ENCODE measurements around the gene CHAF1A.
A peak's percentile ranks its signal among the peaks of the same experiment; 100 is the strongest.

Gene CHAF1A

GRCh38 chr19:4400135-4400936 is 2.1 kb upstream of the CHAF1A start, which contains the start of gene SH3GL1:
TSS of gene SH3GL1 (minus strand) at chr19:4400547. CDS start at chr19:4400368, 179 bp downstream.
- FAIRE-seq (no peak), DNase-seq (ENCODE audit: low spot score) (peak; percentile 85)

DNA sequence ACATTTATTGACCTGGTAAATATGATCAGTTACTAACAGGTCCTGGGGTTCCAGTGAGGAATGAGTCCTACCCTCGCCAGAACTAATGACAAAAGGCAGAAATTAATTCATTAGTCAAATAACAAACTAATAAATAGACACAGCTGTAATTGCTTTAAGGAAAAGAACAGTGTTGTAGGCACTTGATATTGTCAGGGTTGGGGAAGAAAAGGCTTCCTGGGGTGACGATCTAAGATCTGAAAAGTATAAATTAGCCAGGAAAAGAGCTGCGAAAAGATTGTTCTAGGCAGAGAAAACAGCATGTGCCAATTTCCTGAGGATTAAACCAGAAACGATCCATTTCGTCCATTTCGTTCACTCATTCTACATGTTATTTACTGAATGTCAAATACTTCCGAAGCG is 670 bp upstream of the CHAF1A start:
- FAIRE-seq (no peak), DNase-seq (ENCODE audit: low spot score) (no peak)

DNA sequence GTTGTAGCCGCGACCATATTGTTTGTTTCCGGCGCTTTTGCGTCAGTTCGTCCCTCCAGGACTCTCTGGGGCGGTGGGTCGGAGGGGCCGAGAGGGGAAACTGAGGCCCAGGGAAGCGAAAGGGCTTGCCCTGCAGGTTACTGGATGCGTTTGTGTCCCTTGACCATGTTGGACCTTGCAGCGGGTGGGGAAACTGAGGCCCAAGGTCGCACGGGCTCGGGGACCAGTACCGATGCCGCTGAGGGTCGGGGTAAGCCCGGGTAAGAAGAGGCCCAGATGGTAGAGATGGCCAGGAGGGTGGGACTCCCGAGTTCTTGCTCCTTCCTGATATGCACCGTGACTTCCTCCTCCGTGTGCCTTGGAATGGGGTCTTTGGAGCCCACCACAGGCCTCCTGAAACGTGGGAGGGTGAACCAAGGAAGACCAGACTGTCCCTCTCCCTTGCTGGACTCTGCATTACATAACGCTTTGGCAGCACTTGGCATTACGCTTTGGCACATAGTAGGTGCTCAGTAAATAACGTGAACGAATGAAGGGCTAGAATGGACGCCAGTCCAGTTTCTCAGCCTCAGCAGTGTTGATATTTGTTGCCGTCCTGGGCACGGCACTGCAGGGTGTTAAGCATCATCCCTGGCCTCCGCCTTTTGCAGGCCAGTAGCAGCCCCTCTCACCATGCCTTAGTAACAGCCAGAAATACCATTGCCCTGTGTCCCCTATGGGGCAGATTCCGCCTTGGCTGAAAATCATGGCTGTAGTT is 743 bp downstream of the CHAF1A start:
- DNase-seq (ENCODE audit: low spot score) (no peak), FAIRE-seq (no peak)

- FAIRE-seq: no peak
Measured at GRCh38 chr19:4405977-4406376, 3.5 kb downstream of the CHAF1A start.

GRCh38 chr19:4406626-4407025 is 4.2 kb downstream of the CHAF1A start:
- FAIRE-seq (no peak), DNase-seq (ENCODE audit: low spot score) (no peak)

More at GRCh38 chr19:4405977-4406376, 3.5 kb downstream of the CHAF1A start:
- DNase-seq (ENCODE audit: low spot score): no peak

DNA sequence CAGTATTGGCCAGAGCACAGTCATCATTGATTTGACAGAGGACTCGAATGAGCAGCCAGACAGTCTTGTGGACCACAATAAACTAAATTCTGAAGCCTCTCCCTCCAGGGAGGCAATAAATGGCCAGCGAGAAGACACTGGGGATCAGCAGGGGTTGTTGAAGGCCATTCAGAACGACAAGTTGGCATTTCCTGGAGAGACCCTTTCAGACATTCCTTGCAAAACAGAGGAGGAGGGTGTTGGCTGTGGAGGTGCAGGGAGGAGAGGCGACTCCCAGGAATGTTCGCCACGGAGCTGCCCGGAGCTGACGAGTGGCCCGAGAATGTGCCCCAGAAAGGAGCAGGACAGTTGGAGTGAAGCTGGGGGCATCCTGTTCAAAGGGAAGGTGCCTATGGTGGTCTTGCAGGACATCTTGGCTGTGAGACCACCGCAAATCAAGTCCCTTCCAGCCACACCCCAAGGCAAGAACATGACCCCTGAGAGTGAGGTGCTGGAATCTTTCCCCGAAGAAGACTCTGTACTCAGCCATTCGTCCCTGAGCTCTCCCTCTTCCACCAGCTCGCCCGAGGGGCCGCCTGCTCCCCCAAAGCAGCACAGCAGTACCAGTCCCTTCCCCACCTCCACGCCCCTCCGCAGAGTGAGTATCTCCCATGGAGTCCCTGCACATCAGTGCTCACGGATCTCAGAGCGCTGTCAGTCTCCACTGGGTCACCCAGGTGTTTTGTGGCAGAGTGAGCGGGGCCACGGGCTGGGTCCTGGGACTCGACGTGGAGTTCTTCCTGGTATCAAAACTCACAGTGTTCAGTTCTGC is 6.9 kb downstream of the CHAF1A start:
- no peak for FAIRE-seq
- DNase-seq (ENCODE audit: low spot score): no peak

- DNase-seq (ENCODE audit: low spot score): no peak
- FAIRE-seq: no peak
Measured at GRCh38 chr19:4413588-4413987, 11.1 kb downstream of the CHAF1A start.

GRCh38 chr19:4414144-4414799 is 11.8 kb downstream of the CHAF1A start:
- DNase-seq (ENCODE audit: low spot score) (no peak), FAIRE-seq (no peak)

DNA sequence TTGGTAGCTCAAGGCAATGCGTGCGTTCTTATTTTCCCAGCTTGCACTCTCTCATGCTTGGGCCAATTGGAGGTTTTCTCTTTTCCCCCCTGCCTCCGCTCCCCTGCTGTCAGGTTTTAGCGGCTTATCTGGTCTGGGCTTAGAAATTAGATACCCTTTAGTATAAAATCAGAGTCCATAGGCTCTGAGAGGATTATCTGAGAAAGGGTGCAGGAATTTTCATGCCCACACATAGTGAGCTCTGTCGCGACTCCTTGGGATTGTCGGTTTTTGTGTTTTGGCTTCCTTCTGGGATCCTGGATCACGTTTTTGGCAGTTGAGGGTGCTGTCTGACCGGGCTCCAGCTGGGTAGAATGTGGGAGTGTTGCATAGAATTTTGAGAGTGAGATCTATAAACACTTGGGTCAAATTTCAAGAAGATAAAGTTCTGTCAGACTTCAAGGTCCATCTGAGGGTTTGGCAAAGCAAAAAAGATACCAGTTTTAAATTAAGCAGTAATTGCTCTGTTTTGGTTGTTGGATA is 12.4 kb downstream of the CHAF1A start:
- FAIRE-seq: no peak
- no peak for DNase-seq (ENCODE audit: low spot score)

DNA sequence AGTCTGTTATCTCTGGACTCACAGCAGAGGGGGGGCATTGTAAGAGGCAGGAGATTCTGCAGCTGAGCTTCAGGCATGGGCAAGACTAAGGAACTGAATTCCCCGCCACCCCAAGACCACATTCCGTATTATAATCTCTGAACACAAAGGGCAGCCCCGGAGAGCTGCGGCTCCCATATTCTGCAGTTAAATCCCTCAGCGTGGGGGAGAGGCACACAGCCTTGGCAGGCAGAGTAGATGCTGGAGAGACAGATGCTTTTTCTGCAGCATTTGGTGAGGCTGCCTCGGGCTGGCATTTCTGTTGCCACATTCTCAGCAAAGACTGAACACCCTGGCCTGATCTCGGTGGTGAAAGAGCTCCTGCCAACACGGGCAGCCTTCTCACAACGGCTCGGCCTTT is 12.9 kb downstream of the CHAF1A start:
- FAIRE-seq (no peak), DNase-seq (ENCODE audit: low spot score) (no peak)

GRCh38 chr19:4416268-4416667 is 13.8 kb downstream of the CHAF1A start:
- DNase-seq (ENCODE audit: low spot score) (no peak), FAIRE-seq (no peak)

GRCh38 chr19:4423416-4424126 is 21.1 kb downstream of the CHAF1A start:
- no peak for DNase-seq (ENCODE audit: low spot score)
- no peak for FAIRE-seq

DNA sequence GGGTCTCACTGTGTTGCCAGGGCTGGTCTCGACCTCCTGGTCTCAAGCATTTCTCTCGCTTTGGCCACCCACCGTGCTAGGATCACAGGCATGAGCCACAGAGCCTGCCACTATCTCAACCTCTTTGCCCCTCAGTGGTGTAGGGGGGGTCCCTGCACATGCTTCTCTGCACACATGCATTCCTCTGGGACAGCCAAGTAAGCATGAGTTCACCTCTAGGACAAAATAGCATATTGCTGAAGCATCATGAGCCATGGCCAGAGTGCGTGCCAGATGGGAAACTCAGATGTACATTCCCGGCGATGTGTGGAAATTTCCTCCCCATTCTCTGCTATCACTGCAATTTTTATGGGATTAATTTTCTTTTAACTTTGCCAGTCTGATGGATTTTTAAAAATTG is 23.1 kb downstream of the CHAF1A start:
- FAIRE-seq (no peak), DNase-seq (ENCODE audit: low spot score) (no peak)

DNA sequence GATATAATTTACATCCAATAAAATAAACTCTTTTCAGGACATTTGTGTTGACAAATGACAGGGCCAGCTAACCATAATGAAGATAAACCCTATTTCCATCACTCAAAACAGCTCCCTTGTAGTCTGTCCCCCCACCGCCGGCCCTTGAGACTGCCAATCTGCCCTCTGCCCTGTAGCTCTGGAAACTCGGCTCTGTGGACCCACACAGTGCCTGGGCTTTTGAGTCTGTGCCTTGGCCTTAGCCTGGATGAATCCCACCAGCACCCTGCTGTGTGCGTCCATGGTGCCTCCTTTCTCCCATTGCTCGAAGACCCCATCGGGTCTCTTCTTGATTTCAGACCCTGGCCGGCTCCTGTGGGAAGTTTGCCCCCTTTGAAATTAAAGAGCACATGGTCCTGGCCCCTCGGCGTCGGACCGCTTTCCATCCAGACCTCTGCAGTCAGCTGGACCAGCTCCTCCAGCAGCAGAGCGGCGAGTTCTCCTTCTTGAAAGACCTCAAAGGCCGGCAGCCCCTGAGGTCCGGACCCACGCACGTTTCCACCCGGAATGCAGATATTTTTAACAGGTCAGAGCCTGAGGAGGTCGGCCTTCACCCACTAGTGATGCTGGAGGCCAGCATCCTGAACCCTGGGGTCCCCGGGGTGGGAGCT is 26.0 kb downstream of the CHAF1A start:
- FAIRE-seq: no peak
- DNase-seq (ENCODE audit: low spot score): no peak

DNA sequence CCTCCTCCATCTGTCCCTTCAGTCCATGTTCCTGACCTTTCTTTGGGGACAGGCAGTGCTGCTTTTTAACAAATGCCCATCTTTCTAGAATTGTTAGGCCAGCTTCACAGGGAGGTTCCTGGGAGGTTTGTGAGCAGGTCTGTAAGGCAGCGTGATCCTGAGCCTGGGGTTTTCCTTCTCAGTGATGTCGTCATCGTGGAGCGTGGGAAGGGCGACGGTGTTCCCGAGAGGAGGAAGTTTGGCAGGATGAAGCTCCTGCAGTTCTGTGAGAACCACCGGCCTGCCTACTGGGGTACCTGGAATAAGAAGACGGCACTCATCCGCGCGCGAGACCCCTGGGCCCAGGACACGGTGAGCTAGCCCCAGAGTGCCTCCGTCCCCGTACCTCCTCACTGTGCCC is 26.8 kb downstream of the CHAF1A start:
- FAIRE-seq: no peak
- no peak for DNase-seq (ENCODE audit: low spot score)

DNA sequence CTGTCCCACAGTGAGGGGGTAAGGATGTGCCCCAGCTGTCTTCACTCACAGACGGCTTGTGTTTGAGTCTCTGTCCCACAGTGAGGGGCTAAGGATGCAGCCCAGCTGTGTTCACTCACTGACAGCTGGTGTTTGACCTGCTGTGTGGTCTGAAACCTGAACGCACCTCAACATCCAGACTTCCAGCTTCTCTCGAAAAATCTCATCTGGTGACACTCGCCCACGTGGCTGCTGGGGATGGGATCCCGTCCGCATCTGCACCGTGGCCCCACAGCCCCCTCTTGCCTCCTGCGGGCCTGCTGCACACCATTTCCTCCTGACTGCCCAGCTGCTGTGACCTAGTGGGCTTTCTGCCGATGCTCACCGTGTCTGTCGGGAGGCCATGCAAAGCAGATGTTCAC is 27.3 kb downstream of the CHAF1A start:
- no peak for FAIRE-seq
- no peak for DNase-seq (ENCODE audit: low spot score)

GRCh38 chr19:4430760-4431159 is 28.3 kb downstream of the CHAF1A start:
- DNase-seq (ENCODE audit: low spot score) (no peak), FAIRE-seq (no peak)

GRCh38 chr19:4431296-4431695 is 28.9 kb downstream of the CHAF1A start:
- no peak for DNase-seq (ENCODE audit: low spot score)

GRCh38 chr19:4431808-4432674 is 29.6 kb downstream of the CHAF1A start:
- FAIRE-seq (no peak), DNase-seq (ENCODE audit: low spot score) (no peak)

More at GRCh38 chr19:4431296-4431695, 28.9 kb downstream of the CHAF1A start:
- no peak for FAIRE-seq
